ENCODE measurements around the gene PPP1R14B. TPM values are rescaled to one million over a fixed set of nuclear protein-coding genes. Genes with fewer than 3 reads are reported as not detected.

Gene PPP1R14B
- total and polyA plus RNA-seq, 7 donors, result 129 to 522 (median 236) TPM

- H3K4me1 ChIP-seq, result peaks cover 11% of the 10 kb centered on the region
- peaks cover 7 to 66% of the 10 kb centered on the region in 2 donors for H3K36me3 ChIP-seq (ENCODE audit: insufficient read depth in 1 of 2, low read depth in 1 of 2)
- no peak overlapping the region for H3K4me3 ChIP-seq
- no peaks in the 10 kb centered on the region for H3K9me3 ChIP-seq
- intact Hi-C loops (cut with DNase I), result loop anchor here in 1 of 2 donors (2.0 to 5.0 kb wide), 2 partner anchors 63 to 95 kb away; no protein-coding TSS in a partner anchor
- no peaks in the 10 kb centered on the region for H3K27me3 ChIP-seq (ENCODE audit: insufficient read depth in 3 of 3, low read length in 2 of 3)
- TF ChIP-seq, protein P1, sequence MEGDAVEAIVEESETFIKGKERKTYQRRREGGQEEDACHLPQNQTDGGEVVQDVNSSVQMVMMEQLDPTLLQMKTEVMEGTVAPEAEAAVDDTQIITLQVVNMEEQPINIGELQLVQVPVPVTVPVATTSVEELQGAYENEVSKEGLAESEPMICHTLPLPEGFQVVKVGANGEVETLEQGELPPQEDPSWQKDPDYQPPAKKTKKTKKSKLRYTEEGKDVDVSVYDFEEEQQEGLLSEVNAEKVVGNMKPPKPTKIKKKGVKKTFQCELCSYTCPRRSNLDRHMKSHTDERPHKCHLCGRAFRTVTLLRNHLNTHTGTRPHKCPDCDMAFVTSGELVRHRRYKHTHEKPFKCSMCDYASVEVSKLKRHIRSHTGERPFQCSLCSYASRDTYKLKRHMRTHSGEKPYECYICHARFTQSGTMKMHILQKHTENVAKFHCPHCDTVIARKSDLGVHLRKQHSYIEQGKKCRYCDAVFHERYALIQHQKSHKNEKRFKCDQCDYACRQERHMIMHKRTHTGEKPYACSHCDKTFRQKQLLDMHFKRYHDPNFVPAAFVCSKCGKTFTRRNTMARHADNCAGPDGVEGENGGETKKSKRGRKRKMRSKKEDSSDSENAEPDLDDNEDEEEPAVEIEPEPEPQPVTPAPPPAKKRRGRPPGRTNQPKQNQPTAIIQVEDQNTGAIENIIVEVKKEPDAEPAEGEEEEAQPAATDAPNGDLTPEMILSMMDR (IDR thresholded peaks at IDR 0.05), result no peak
- ATAC-seq (no peak), DNase-seq (no peak)
- no peak overlapping the region for H3K27ac ChIP-seq
- 68 to 82% (median 73%) methylated on average over 15 to 16 of the region's 16 CpGs for WGBS, 3 donors
These were observed 42.7 kb downstream of the PPP1R14B start for GRCh38 chr11:64204080-64204440.

GRCh38 chr11:64203421-64204079 lies 43.2 kb downstream of the PPP1R14B start:
- Histone ChIP-seq H3K36me3 (ENCODE audit: insufficient read depth in 1 of 2, low read depth in 1 of 2) (peaks cover 7 to 71% of the 10 kb centered on the region in 2 donors), H3K9me3 (no peaks in the 10 kb centered on the region), H3K27me3 (ENCODE audit: insufficient read depth in 3 of 3, low read length in 2 of 3) (no peaks in the 10 kb centered on the region), H3K27ac (no peak overlapping the region), H3K4me1 (peaks cover 11% of the 10 kb centered on the region), H3K4me3 (no peak overlapping the region)
- WGBS, 3 donors, result 89 to 91% (median 90%) methylated on average over 27 of the region's 27 CpGs
- DNase-seq (no peak), ATAC-seq (no peak)
- TF ChIP-seq, protein P1 (IDR thresholded peaks at IDR 0.05), result no peak
- intact Hi-C loops (cut with DNase I), result loop anchor here in 1 of 2 donors (2.0 to 5.0 kb wide), 2 partner anchors 64 to 95 kb away; no protein-coding TSS in a partner anchor

DNA sequence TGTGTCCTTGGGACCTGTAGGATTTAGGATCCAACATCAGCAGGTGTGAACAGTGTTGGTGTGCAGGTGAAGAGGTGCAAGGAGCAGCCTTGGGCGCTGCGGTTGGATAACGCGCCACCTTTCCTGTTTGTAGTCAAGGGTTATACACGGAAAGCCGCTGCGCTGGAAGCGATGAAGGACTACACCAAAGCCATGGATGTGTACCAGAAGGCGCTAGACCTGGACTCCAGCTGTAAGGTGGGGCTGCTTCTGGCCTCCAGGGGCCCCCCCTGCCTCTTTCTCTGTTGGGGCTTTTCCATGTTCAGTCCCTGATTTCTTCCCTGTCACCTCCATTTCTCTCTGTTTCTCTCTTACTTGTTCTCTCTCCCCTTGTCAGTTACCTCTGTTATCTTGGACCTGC lies 43.8 kb downstream of the PPP1R14B start:
- no peak for ATAC-seq
- Histone ChIP-seq H3K4me1 (peaks cover 11% of the 10 kb centered on the region), H3K36me3 (ENCODE audit: insufficient read depth in 1 of 2, low read depth in 1 of 2) (peaks cover 7 to 77% of the 10 kb centered on the region in 2 donors), H3K4me3 (no peak overlapping the region), H3K9me3 (no peaks in the 10 kb centered on the region), H3K27ac (no peak overlapping the region), H3K27me3 (ENCODE audit: insufficient read depth in 3 of 3, low read length in 2 of 3) (no peaks in the 10 kb centered on the region)
- WGBS, 3 donors, result 92 to 97% (median 95%) methylated on average over 9 of the region's 9 CpGs
- TF ChIP-seq, protein P1 (IDR thresholded peaks at IDR 0.05), result no peak
- no peak for DNase-seq
- intact Hi-C loops (cut with DNase I), result loop anchor here in 1 of 2 donors (5.0 kb wide), 1 partner anchor 64 kb away; no protein-coding TSS in a partner anchor

- H3K9me3 ChIP-seq, result no peaks in the 10 kb centered on the region
- H3K27ac ChIP-seq, result no peak overlapping the region
- ATAC-seq (no peak), DNase-seq (no peak)
- TF ChIP-seq, protein P1 (IDR thresholded peaks at IDR 0.05), result no peak
- intact Hi-C loops (cut with DNase I), result loop anchor here in 1 of 2 donors (5.0 kb wide), 1 partner anchor 66 kb away; no protein-coding TSS in a partner anchor
- H3K27me3 ChIP-seq (ENCODE audit: insufficient read depth in 3 of 3, low read length in 2 of 3), result no peaks in the 10 kb centered on the region
- H3K4me1 ChIP-seq, result peaks cover 11% of the 10 kb centered on the region
- peaks cover 17 to 92% of the 10 kb centered on the region in 2 donors for H3K36me3 ChIP-seq (ENCODE audit: insufficient read depth in 1 of 2, low read depth in 1 of 2)
- 70 to 72% (median 70%) methylated on average over 3 of the region's 3 CpGs for WGBS, 3 donors
- H3K4me3 ChIP-seq, result no peak overlapping the region
These were observed 45.2 kb downstream of the PPP1R14B start for GRCh38 chr11:64201543-64201942.

All from psoas muscle (tissue), 8 donors.